CMK (cell line): ENCODE data around the gene KIDINS220.

Source experiments
- DNase-seq: peaks from one replicate; pipeline ENCODE4 v3.0.0-alpha.2; 2010; ENCODE audit warnings: low read depth

KIDINS220 gene

GRCh38 chr2:8697190-8697589 is 140.2 kb downstream of the KIDINS220 start:
- no peak for DNase-seq

- no peak for DNase-seq
Observed at GRCh38 chr2:8694737-8695136, 142.7 kb downstream of the KIDINS220 start.

- no peak for DNase-seq
Observed at GRCh38 chr2:8693157-8693821, 144.1 kb downstream of the KIDINS220 start.

- no peak for DNase-seq
Observed at GRCh38 chr2:8692783-8693156, 144.6 kb downstream of the KIDINS220 start.

- DNase-seq: no peak
Observed at GRCh38 chr2:8691859-8692437, 145.5 kb downstream of the KIDINS220 start.

- DNase-seq: no peak
Observed at GRCh38 chr2:8685697-8686358, 151.6 kb downstream of the KIDINS220 start.

GRCh38 chr2:8684878-8685696 is 152.3 kb downstream of the KIDINS220 start:
- DNase-seq: no peak

GRCh38 chr2:8684540-8684877 is 152.9 kb downstream of the KIDINS220 start:
- no peak for DNase-seq

GRCh38 chr2:8682719-8683667 is 154.4 kb downstream of the KIDINS220 start:
- DNase-seq: no peak

GRCh38 chr2:8681786-8682692 is 155.4 kb downstream of the KIDINS220 start, which contains the start of gene ID2:
Gene ID2, plus strand, starts transcription at chr2:8682056. Its CDS starts 110 bp downstream, at chr2:8682166.
- peak; percentile 84 for DNase-seq

- DNase-seq: no peak
Observed at GRCh38 chr2:8680822-8681760, 156.3 kb downstream of the KIDINS220 start.

- no peak for DNase-seq
Observed at GRCh38 chr2:8679827-8680731, 157.3 kb downstream of the KIDINS220 start.

GRCh38 chr2:8679567-8679826 is 157.9 kb downstream of the KIDINS220 start:
- DNase-seq: no peak
